Gastrocnemius medialis (tissue), 4 donors: Measurements from ENCODE around the gene LAMA3. TPM values are rescaled to one million over a fixed set of nuclear protein-coding genes. Genes with fewer than 3 reads are reported as not detected.

ENCODE experiments used
- ATAC-seq, 2 donors: fragments of 150-250 bp; one replicate each; pipeline ENCODE4 v1.9.1; 2016
- DNase-seq, 2 donors: peaks; one replicate each; pipeline ENCODE4 v3.0.0-alpha.2; 2019
- H3K27ac ChIP-seq, 4 donors: fragments of 200-600 bp; sonication (generic); 1 replicate in 1 of 4; 2 replicates in 3 of 4; pipeline ENCODE4 v1.5.1; 2016 to 2018; ENCODE audit warnings: mild to moderate bottlenecking in 2 of 4, moderate library complexity in 1 of 4
- H3K27me3 ChIP-seq, 3 donors: fragments of 200-600 bp; sonication (generic) in 2 of 3; 1 replicate in 1 of 3; 2 replicates in 2 of 3; pipeline versions ENCODE4 v1.5.1 to v1.6.0; 2016 to 2019; ENCODE audit warnings: mild to moderate bottlenecking in 1 of 3, moderate library complexity in 1 of 3
- H3K36me3 ChIP-seq, 2 donors: fragments of 200-600 bp; sonication (generic) in 1 of 2; one replicate each; pipeline ENCODE4 v1.5.1; 2017 to 2018
- H3K4me1 ChIP-seq, 2 donors: fragments of 200-600 bp; sonication (generic) in 1 of 2; one replicate each; pipeline ENCODE4 v1.5.1; 2016 to 2017; ENCODE audit warnings: mild to moderate bottlenecking in 2 of 2
- H3K4me3 ChIP-seq, 4 donors: fragments of 200-600 bp; sonication (generic) in 3 of 4; 1 replicate in 1 of 4; 2 replicates in 3 of 4; pipeline ENCODE4 v1.5.1; 2016 to 2019; ENCODE audit warnings: mild to moderate bottlenecking in 2 of 4
- H3K9me3 ChIP-seq, 3 donors: fragments of 200-600 bp; sonication (generic) in 2 of 3; 1 replicate in 1 of 3; 2 replicates in 2 of 3; pipeline ENCODE4 v1.5.1; 2016 to 2019
- CTCF ChIP-seq, 5 experiments: fragments of 450-650 bp in 3 of 5; fragments of 200-600 bp in 2 of 5; sonication (generic) in 2 of 5; IDR thresholded peaks in 4 of 5; conservative IDR thresholded peaks in 1 of 5; 1 replicate in 4 of 5; 2 replicates in 1 of 5; pipeline ENCODE4 v1.5.1; 2016 to 2019; ENCODE audit warnings: antibody characterized with exemption in 5 of 5, mild to moderate bottlenecking in 3 of 5, moderate library complexity in 3 of 5
- POLR2A ChIP-seq, 2 donors: fragments of 450-650 bp; IDR thresholded peaks; one replicate each; pipeline ENCODE4 v1.6.1; 2017; ENCODE audit warnings: antibody characterized with exemption in 2 of 2, mild to moderate bottlenecking in 2 of 2, moderate library complexity in 2 of 2
- in situ Hi-C, 4 donors: fragments of 200-750 bp; cut with MboI; loops; one replicate each; pipeline versions ENCODE4 v1.15.0 to v1.8.0; 2017; ENCODE audit warnings: low sequenced_read_pairs in 4 of 4
- intact Hi-C: fragments of 100-400 bp; cut with DNase I; formaldehyde crosslinking; loops from one replicate; pipeline ENCODE4 v1.15.1; 2023; ENCODE audit warnings: low total_unique reads
- total RNA-seq, 4 donors: library from RNA; depleted of rRNA; stranded (reverse); fragments of >200 nt; gene quantifications; one replicate each; pipeline versions ENCODE4 v1.1.0 to v1.2.3, GENCODE V29; 2016

The LAMA3 gene
- total RNA-seq, 4 donors from 2014 or later, result 1.1 to 5.3 (median 2.1) TPM

DNA sequence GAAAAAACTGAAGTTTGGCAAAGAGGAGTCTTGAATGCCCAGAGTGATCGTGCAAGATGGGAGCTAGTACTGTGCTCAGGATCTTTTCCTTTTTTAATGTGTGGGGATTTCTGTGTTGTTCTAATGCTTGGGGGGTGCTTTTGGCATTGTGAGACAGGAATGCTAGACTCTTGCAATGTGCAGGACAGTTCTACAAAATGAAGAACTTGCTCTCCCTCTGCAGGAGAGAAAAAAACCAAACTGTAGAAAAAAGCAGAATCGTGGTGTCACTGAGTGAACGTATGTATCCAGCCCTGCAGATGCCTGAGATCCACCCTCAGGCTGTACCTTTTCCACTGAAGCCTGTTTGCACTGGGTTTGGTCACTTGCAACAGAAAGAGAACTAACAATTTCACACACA is 313.2 kb downstream of the LAMA3 start:
- TF ChIP-seq CTCF (IDR thresholded peaks at IDR 0.05 in 4 of 5, conservative IDR thresholded peaks at IDR 0.05 in 1 of 5) (no peak), POLR2A (IDR thresholded peaks at IDR 0.05) (no peak)
- ATAC-seq (no peak), DNase-seq (no peak)
- no peaks in the 10 kb centered on the region for H3K4me1 ChIP-seq
- in situ Hi-C loops, result no loop called here
- no peak overlapping the region for H3K4me3 ChIP-seq
- H3K27me3 ChIP-seq, result no peaks in the 10 kb centered on the region
- H3K36me3 ChIP-seq, result no peaks in the 10 kb centered on the region
- intact Hi-C loops, result no loop called here
- H3K27ac ChIP-seq, result no peak overlapping the region
- no peaks in the 10 kb centered on the region for H3K9me3 ChIP-seq

DNA sequence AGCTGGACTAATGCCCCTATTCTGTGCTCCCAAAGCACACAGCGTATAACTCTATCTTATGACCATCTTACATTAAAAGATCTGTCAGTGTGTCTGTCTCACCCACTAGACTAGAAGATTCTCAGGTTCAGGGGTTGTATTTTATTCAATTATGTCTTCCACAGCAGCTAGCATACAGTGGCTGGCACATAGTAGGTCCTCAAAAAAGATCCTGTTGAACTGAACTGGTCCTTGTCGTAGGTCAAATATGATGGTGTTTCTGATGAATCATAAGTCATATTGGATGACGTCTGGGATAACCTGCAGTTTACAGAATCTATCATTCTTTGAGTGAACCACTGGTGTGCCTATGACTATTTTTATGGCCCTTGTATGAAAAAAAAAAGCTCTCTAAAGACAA is 314.0 kb downstream of the LAMA3 start:
- DNase-seq (no peak), ATAC-seq (no peak)
- H3K36me3 ChIP-seq, result no peaks in the 10 kb centered on the region
- no peak overlapping the region for H3K27ac ChIP-seq
- in situ Hi-C loops, result no loop called here
- no peak overlapping the region for H3K4me3 ChIP-seq
- no peaks in the 10 kb centered on the region for H3K27me3 ChIP-seq
- TF ChIP-seq CTCF (IDR thresholded peaks at IDR 0.05 in 4 of 5, conservative IDR thresholded peaks at IDR 0.05 in 1 of 5), result no peak
- no peak for TF ChIP-seq POLR2A (IDR thresholded peaks at IDR 0.05)
- intact Hi-C loops, result no loop called here
- no peaks in the 10 kb centered on the region for H3K4me1 ChIP-seq
- H3K9me3 ChIP-seq, result no peaks in the 10 kb centered on the region

DNA sequence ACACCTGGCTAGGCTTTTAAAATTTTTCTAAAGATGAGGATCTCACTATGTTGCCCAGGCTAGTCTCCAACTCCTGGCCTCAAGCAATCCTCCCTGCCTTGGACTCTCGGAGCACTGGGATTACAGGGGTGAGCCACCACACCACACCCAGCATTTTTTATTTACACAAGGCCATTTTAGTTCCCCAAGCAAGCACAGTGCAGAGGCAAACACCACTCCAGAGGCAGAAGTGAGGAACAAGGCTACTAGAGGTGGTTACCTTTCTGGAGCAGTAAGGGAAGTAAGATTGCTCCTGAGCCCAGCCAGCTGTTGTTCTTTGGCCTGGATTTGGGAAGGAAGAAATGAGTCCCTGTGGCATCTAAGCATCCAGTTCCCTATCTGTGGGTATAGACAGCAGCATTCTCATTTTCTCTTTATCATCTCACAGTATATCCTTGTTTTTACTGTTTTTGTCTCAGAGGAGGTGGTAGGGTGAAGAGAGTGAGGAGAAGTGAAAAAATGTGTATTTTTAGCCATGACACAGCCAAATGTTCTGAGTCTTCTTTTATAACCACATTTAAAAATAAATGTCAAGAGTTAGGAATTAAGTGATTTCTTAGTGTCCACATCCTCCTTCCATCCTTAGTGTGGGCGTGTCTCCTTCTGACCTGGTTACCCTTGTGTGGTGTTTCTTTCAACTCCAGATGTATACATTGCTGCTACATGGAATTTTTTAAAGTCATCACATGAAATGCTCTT is 314.8 kb downstream of the LAMA3 start:
- no peaks in the 10 kb centered on the region for H3K36me3 ChIP-seq
- no peak overlapping the region for H3K27ac ChIP-seq
- H3K9me3 ChIP-seq, result no peaks in the 10 kb centered on the region
- no peak for TF ChIP-seq CTCF (IDR thresholded peaks at IDR 0.05 in 4 of 5, conservative IDR thresholded peaks at IDR 0.05 in 1 of 5)
- no peak for TF ChIP-seq POLR2A (IDR thresholded peaks at IDR 0.05)
- H3K4me3 ChIP-seq, result no peak overlapping the region
- H3K4me1 ChIP-seq, result no peaks in the 10 kb centered on the region
- in situ Hi-C loops, result no loop called here
- DNase-seq (no peak), ATAC-seq (no peak)
- H3K27me3 ChIP-seq, result no peaks in the 10 kb centered on the region
- intact Hi-C loops, result no loop called here

Other genes with a start within 250 kb of the LAMA3 start
- gene RIOK3, start 236.2 kb upstream of the LAMA3 start, total RNA-seq, result 100 to 1,000 TPM in 3 of 4 donors, 10 to 100 TPM in 1; 77.3 to 220 (median 114) TPM
- 10 to 100 TPM; 20.1 to 27.3 (median 25.2) TPM for gene RMC1, start 185.9 kb upstream of the LAMA3 start, total RNA-seq
- 10 to 100 TPM; 35.7 to 99.4 (median 46.2) TPM for gene NPC1, start 102.9 kb upstream of the LAMA3 start, total RNA-seq
- gene ANKRD29, start 26.5 kb upstream of the LAMA3 start, total RNA-seq, result 1 to 10 TPM in 3 of 4 donors, under 1 TPM in 1; 0.93 to 2.8 (median 1.6) TPM